ENCODE results near the gene SACS.
"Not testable (repeated sequence)": the region's sequence is repeated elsewhere in the genome, so short reads cannot be mapped to it uniquely, and the experiment has no call there.

Gene SACS

DNA sequence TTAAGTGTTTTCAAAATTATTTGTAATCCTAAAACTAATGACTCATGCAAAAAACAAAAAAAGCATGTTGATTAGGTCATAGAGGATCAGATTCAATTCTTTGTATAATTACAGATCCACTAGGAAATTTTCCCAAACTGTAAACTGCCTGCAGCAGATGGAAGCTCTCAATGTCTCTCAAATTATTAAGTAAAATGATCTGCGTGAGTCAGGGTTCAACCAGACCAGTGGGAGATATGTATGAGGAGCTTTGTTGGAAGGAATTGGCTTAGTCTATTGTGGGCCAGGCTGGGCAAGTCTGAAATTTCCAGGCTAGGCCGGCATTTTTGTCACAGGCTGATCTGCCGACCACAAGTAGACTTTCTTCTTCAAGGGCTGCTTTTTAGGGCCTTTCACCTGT is 14.4 kb upstream of the SACS start:
- no peak for TF ChIP-seq POLR2A (IDR thresholded peaks at IDR 0.05; ENCODE audit: low read depth, low read length)
- DNase-seq (ENCODE audit: insufficient read length, low spot score): no peak
- FAIRE-seq: no peak

DNA sequence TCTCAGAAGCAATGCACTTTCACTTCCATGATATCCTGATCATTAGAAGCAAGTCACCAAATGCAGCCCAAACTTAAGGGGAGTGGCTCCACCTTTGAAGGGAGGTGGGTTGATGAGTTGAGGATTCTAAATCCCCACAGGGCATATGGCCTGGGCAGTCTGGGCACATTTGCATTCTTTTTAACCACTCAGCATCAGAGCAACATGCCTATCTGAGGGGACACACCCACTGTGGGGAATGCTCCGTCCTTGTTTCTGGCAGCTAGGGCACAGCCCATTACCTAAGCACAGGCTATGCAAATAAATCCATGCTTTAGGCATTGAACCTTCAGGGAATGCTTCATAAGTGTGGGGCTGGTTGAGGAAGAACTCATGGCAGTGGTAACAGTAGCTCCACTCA is 12.3 kb upstream of the SACS start:
- DNase-seq (ENCODE audit: insufficient read length, low spot score): no peak
- no peak for FAIRE-seq
- TF ChIP-seq POLR2A (IDR thresholded peaks at IDR 0.05; ENCODE audit: low read depth, low read length): no peak

DNA sequence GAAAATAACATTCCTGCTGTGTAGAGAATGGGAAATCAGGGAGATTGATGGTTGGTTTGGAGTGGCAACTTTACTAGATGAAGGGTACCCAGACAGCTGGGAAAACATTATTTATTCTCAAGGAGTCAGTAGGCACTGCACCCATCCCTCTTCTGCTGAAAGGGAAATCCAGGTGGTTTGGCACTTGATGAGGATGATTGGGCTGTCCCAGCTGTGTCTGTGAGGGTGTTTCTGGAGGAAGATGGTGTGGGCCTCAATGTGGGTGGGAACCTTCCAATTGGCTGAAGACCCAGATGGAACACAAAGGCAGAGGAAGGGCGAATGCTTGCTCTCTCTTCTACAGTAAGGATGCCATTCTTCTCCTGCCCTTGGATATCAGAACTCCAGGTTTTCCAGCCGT is 10.4 kb upstream of the SACS start:
- DNase-seq (ENCODE audit: insufficient read length, low spot score) (no peak), FAIRE-seq (no peak)
- TF ChIP-seq POLR2A (IDR thresholded peaks at IDR 0.05; ENCODE audit: low read depth, low read length): no peak

DNA sequence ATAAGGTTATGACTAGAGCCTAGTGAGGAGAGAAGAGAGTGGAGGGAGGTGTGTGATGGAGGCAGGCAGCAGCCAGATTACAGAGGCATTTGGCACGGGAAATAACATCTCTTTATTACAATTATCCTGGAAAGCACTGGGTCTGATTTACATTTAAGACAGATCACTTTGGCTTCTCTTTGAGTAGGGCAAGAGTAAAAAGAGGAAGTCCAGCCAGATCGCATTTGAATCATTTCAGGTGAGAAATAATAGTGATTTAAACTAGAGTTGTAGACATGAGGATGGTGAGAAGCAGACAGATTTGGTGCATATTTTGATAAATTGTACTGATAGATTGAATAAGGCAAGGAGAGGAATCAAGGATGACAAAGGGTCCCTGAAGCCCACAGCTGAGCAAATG is 9.6 kb upstream of the SACS start:
- FAIRE-seq (no peak), DNase-seq (ENCODE audit: insufficient read length, low spot score) (no peak)
- TF ChIP-seq POLR2A (IDR thresholded peaks at IDR 0.05; ENCODE audit: low read depth, low read length): no peak

DNA sequence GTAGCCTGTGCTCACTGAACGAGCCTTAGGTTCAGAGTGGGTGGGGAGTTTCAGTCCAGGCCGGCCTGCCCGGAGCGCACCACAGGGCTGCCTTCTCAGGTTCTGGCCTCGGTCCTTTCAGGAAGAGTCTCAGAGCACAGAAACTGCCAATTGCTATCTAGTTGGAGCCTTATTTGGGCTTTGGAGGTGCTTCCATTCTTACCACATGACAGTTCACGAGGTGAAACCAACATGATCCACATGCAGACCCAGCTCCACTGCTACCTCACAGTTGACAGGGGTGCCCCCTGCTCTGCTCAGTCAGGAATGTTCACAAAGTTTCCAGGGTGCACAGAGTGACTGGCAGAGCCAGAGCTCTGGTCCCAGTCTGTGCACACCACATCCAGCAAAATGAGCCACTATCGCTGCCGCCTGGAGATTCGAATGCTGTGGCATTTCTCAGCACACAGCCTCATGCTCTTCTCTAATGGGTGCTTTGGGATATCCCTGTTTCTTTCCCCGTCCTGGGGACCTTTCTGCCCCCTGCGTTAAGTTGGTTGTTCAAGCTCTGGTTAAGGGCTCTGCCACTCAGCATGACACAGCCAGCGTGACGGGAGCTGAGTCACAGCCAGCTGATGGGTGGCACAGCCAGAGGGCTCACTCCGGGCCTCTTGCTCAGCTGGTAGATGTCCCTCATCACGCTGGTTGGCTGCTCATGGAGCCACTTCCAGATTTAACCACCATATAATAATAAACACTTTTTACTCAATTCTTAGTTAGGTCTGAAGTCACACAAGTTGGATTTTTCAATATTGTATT is 7.5 kb upstream of the SACS start:
- DNase-seq (ENCODE audit: insufficient read length, low spot score): peak; percentile 44
- FAIRE-seq: no peak
- no peak for TF ChIP-seq POLR2A (IDR thresholded peaks at IDR 0.05; ENCODE audit: low read depth, low read length)

DNA sequence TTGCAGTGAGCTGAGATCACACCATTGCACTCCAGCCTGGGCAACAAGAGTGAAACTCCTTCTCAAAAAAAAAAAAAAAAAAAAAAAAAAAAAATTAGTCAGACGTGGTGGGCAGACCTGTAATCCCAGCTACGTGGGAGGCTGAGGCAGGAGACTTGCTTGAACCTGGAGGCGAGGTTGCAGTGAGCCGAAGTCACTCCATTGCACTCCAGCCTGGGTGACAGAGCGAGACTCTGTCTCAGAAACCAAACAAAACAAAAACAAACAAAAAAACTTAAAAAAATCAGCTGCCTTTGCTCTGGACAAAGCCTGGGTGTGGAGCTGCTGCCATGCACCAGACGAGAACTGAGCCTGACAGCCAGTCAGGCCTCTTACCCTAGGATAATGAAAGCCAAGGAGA is 6.8 kb upstream of the SACS start:
- DNase-seq (ENCODE audit: insufficient read length, low spot score); FAIRE-seq: not testable (repeated sequence)

DNA sequence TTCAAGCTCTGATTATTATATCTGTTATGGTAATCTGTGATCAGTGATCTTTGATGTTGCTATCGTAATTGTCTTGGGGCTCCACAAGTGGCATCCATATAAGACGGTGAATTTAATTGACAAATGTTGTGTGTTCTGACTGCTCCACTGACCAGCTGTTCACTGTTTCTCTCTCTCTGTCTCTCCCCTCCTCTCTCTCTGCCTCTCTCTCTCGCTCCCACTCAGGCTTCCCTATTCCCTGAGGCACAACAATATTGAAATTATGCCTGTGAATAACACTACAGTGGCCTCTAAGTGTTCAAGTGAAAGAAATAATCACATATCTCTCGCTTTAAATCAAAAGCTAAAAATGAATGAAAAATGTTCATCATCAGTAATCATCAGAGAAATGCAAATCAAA is 4.4 kb upstream of the SACS start:
- FAIRE-seq: no peak

DNA sequence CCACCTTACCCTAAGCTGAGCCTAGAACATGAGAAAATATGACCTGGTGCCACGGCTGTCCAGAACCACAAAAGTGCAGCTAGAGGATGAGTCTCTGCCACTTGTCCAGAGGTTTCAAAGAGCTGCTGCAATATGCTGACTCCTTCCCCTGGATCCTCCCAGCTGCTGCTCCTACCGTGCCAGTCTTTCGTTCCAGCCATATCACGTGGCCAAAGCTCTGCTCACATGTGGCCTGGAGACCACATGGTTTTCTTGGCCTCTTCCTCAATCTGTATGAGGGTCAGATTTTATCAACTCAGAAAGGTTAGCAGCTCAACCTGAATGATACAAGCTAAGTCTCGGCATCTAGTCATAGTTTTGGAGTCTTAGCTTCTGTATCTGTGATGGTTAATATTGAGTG is 3.2 kb upstream of the SACS start:
- FAIRE-seq: no peak
- TF ChIP-seq POLR2A (IDR thresholded peaks at IDR 0.05; ENCODE audit: low read depth, low read length): no peak
- DNase-seq (ENCODE audit: insufficient read length, low spot score): no peak

More for the DNA sequence above, 4.4 kb upstream of the SACS start:
- TF ChIP-seq POLR2A (IDR thresholded peaks at IDR 0.05; ENCODE audit: low read depth, low read length): no peak
- no peak for DNase-seq (ENCODE audit: insufficient read length, low spot score)

DNA sequence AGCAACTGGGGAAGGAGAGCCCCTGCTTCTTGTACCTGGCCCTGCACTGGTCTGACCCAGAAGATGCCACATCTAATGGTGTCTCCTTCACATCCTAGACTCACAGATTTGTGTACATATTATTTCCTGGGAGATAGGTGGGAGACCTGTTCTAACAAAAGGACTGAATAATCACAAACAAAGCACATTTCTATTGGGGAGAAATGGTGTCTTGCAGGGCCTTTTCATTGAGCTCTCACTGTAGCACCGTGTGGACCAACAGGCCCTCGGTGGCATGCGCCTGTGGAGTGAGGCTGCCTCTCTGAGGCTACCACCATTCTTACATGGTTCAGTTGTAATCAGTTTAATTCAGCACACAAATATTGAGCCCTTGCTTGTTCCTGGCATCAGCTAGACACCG is 989 bp upstream of the SACS start:
- no peak for FAIRE-seq
- TF ChIP-seq POLR2A (IDR thresholded peaks at IDR 0.05; ENCODE audit: low read depth, low read length): no peak
- no peak for DNase-seq (ENCODE audit: insufficient read length, low spot score)

DNA sequence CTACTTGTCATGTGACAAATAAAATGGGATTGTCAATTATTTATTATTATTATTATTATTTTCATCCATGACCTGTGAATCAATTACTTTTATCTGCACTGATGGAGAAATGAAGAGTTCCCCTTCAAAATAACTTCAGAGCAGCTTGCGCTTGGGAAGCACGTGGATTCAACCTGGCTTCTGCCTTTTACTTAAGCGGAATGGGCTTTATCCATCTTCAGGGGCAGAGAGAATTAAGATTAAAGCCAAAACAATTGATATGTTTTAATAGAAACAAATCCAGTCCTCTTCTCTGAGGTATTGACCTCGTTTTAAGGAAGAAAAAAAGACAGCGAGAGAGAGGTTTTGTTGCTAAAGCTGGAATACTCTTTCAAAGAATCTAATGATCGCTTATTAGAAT is 876 bp downstream of the SACS start:
- FAIRE-seq (no peak), DNase-seq (ENCODE audit: insufficient read length, low spot score) (no peak)
- no peak for TF ChIP-seq POLR2A (IDR thresholded peaks at IDR 0.05; ENCODE audit: low read depth, low read length)

DNA sequence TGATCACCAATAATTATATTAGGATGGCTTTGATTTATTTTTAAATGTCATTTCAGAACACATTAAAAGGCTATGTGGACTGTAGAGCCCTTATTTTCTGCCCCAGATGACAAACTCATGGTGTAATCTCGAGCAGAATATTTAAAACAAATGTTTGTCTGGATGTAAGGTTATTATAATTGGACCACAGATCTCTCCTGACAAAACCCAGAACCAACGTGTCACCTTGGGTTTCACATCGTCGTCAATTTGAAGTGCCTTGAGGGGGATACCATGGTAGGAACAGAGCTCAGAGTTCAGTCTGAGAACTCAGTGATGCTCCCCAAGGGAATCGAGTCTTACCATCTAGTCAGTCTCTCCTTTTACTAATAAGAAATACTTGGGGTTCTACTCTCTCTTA is 2.8 kb downstream of the SACS start:
- no peak for TF ChIP-seq POLR2A (IDR thresholded peaks at IDR 0.05; ENCODE audit: low read depth, low read length)
- FAIRE-seq: no peak
- DNase-seq (ENCODE audit: insufficient read length, low spot score): no peak

DNA sequence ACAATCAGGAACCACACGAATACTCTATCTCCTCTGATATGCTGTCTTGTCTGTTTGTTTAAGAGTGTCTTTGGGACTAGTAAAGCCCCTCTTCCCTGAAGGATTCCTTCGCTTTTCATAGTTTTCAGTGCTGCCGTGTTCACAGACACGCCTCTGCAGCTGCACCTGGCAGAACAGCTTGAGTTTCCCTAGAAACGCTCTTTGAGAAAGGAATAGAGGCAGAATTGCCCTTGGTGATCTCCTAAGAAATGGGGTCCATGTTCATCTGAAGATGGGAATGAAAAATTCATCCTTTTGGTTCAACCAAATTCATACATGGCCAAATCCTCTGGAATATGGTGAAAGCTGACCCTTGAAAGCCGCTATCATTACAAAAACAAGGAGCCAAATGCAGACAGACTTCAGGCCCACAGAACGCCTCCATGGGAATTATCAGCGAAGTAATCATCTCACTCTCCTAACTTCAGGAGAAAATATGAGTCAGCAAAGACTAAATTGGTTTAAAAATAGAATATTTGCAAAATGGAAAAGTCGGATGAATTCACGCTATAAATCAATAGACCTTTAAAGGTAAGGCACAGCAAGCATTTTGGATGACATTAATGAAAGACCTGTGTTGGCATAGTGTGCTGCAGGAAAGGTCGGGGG is 5.5 kb downstream of the SACS start:
- FAIRE-seq (no peak), DNase-seq (ENCODE audit: insufficient read length, low spot score) (no peak)
- TF ChIP-seq POLR2A (IDR thresholded peaks at IDR 0.05; ENCODE audit: low read depth, low read length): no peak

DNA sequence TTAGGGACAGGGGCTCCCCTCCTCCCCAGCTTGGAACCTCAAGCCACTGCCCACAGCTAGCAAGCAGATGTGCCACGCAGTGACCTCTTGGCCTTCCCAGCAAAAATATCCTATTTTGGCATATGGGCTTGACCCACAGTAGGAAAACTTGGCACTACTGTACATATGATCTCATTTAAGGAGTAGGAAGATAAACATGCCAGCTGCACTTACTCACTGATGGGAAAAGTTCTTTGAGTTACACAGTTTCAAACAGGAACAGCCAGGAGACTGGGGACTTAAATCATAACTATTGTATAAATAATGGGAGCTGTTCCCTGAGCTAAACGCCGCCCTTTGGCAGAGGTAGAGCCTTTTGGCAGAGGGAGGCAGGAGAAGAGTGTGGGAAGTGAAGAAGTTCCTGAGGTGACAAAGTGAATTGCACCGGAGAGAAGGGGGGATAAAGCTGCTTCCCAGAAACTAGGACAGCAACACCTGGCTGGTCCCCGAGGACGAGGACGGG is 6.1 kb downstream of the SACS start:
- DNase-seq (ENCODE audit: insufficient read length, low spot score) (peak; percentile 41), FAIRE-seq (peak; percentile 20)
- TF ChIP-seq POLR2A (IDR thresholded peaks at IDR 0.05; ENCODE audit: low read depth, low read length): no peak

DNA sequence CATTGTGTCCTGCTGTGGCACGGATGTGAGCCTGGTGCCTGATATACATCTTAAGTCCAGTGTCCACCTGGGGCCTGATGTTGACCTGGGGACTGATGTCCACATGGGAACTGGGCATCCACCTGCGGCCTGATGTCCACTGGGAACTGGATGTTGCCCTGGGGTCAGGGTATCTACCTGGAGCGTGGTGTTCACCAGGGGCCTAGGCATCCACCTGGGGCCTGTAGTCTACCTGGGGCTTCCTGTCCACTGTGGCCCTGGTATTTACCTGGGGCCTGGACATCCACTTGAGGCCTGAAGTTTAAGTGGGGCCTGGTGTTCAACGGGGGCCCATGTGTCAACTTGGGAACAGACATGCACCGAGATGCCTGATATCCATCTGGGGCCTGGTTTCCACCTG is 11.9 kb downstream of the SACS start:
- no peak for DNase-seq (ENCODE audit: insufficient read length, low spot score)
- TF ChIP-seq POLR2A (IDR thresholded peaks at IDR 0.05; ENCODE audit: low read depth, low read length): no peak
- no peak for FAIRE-seq

All from H54 (cell line).